H1 (cell line): ENCODE results near the gene CYP39A1. TPM values are rescaled to one million over a fixed set of nuclear protein-coding genes. Genes with fewer than 3 reads are reported as not detected.

Experiments
- CTCF ChIA-PET: fragments of 300-600 bp; sonication (Branson Sonifier 250); formaldehyde crosslinking; loops from one replicate; lab custom pipeline; 2021; ENCODE audit not compliant: partially characterized antibody; lab: Charles Lee
- POLR2A ChIA-PET: fragments of 300-600 bp; sonication (Branson Sonifier 250); formaldehyde crosslinking; loops from one replicate; lab custom pipeline; 2021; ENCODE audit warnings: inconsistent platforms; ENCODE audit not compliant: partially characterized antibody; lab: Charles Lee
- DNase-seq, 2 experiments: peaks; one replicate each; pipeline versions ENCODE4 v3.0.0 to v3.0.0-alpha.2; 2010 to 2022; ENCODE audit warnings: low spot score in 2 of 2, low read depth in 1 of 2, mixed read lengths in 1 of 2
- FAIRE-seq: peaks from 2 replicates; lab custom pipeline; 2011; peaks lifted over from hg19 to GRCh38; lab: Jason Lieb, UNC
- H2AFZ ChIP-seq: 2 replicates; pipeline ENCODE4 v1.8.1; 2012; ENCODE audit warnings: low read length, inconsistent platforms
- H2AK5ac ChIP-seq: 2 replicates; pipeline ENCODE4 v1.6.1; 2013; ENCODE audit warnings: low read depth, low read length
- H2BK120ac ChIP-seq: replicated peaks from 2 replicates; pipeline ENCODE3; 2013; ENCODE audit warnings: low read depth, low read length, inconsistent platforms
- H2BK12ac ChIP-seq: 2 replicates; pipeline ENCODE4 v1.6.1; 2013; ENCODE audit warnings: low read depth, low read length
- H2BK15ac ChIP-seq: 2 replicates; pipeline ENCODE4 v1.6.1; 2013; ENCODE audit warnings: low read length
- H2BK20ac ChIP-seq: 2 replicates; pipeline ENCODE4 v1.6.1; 2013; ENCODE audit warnings: low read length
- H2BK5ac ChIP-seq: 2 replicates; pipeline ENCODE4 v1.6.1; 2013; ENCODE audit warnings: low read depth, low read length
- H3K14ac ChIP-seq: 2 replicates; pipeline ENCODE4 v1.6.1; 2013; ENCODE audit warnings: inconsistent platforms; ENCODE audit not compliant: insufficient read length
- H3K18ac ChIP-seq: 2 replicates; pipeline ENCODE4 v1.6.1; 2013; ENCODE audit warnings: low read length; ENCODE audit errors: extremely low read depth
- H3K23ac ChIP-seq: 2 replicates; pipeline ENCODE4 v1.6.1; 2013; ENCODE audit warnings: inconsistent platforms; ENCODE audit not compliant: insufficient read length
- H3K23me2 ChIP-seq: 2 replicates; pipeline ENCODE4 v1.6.1; 2013; ENCODE audit warnings: low read depth, low read length
- H3K27ac ChIP-seq: 2 replicates; pipeline ENCODE4 v1.6.1; 2011; ENCODE audit warnings: low read depth, low read length, inconsistent platforms
- H3K27me3 ChIP-seq, 4 experiments: replicated peaks in 1 of 4; 1 replicate in 1 of 4; 2 replicates in 3 of 4; pipeline versions ENCODE4 v1.6.1 to v1.8.1; 2011 to 2013; ENCODE audit warnings: low read length in 3 of 4, mild to moderate bottlenecking in 3 of 4, inconsistent platforms in 2 of 4, mixed read lengths in 2 of 4, moderate library complexity in 1 of 4; ENCODE audit not compliant: control insufficient read depth in 3 of 4, insufficient read depth in 3 of 4; ENCODE audit errors: extremely low read depth in 1 of 4
- H3K36me3 ChIP-seq, 4 experiments: 2 replicates each; pipeline versions ENCODE4 v1.6.1 to v1.8.1; 2011 to 2013; ENCODE audit warnings: mild to moderate bottlenecking in 4 of 4, low read length in 3 of 4, moderate library complexity in 2 of 4, control low read depth in 1 of 4, inconsistent platforms in 1 of 4; ENCODE audit not compliant: insufficient read depth in 4 of 4, control insufficient read depth in 2 of 4
- H3K4ac ChIP-seq: replicated peaks from 2 replicates; pipeline ENCODE3; 2013; ENCODE audit warnings: low read length, low read depth, mixed read lengths, inconsistent platforms; ENCODE audit not compliant: insufficient read length
- H3K4me1 ChIP-seq, 4 experiments: replicated peaks in 1 of 4; 1 replicate in 1 of 4; 2 replicates in 3 of 4; pipeline versions ENCODE4 v1.6.1 to v1.8.1; 2011 to 2013; ENCODE audit warnings: low read length in 3 of 4, inconsistent platforms in 2 of 4, mixed read lengths in 1 of 4; ENCODE audit not compliant: insufficient read depth in 4 of 4, control insufficient read depth in 3 of 4
- H3K4me2 ChIP-seq, 2 experiments: 2 replicates each; pipeline versions ENCODE4 v1.6.1 to v1.8.1; 2011 to 2013; ENCODE audit warnings: low read depth in 2 of 2, low read length in 2 of 2, control low read depth in 1 of 2, inconsistent platforms in 1 of 2, mild to moderate bottlenecking in 1 of 2; ENCODE audit not compliant: insufficient read depth in 1 of 2
- H3K4me3 ChIP-seq, 4 experiments: fragments of 200-600, 300-600 bp in 1 of 4; sonication (generic), shearing (Covaris generic), sonication (Bioruptor Twin) in 1 of 4; 2 replicates each; pipeline versions ENCODE4 v1.5.1 to v1.8.1; 2011 to 2016; ENCODE audit warnings: low read length in 4 of 4, low read depth in 3 of 4, control low read depth in 2 of 4, inconsistent platforms in 2 of 4, mild to moderate bottlenecking in 2 of 4, mixed read lengths in 1 of 4, moderate library complexity in 1 of 4; ENCODE audit not compliant: insufficient read depth in 2 of 4; ENCODE audit errors: extremely low read depth in 1 of 4
- H3K56ac ChIP-seq: replicated peaks from 2 replicates; pipeline ENCODE3; 2013; ENCODE audit warnings: low read depth, mild to moderate bottlenecking, mixed read lengths, low read length, inconsistent platforms; ENCODE audit not compliant: insufficient read length
- H3K79me1 ChIP-seq: 2 replicates; pipeline ENCODE4 v1.6.1; 2013; ENCODE audit warnings: low read depth, low read length, control low read depth
- H3K79me2 ChIP-seq, 2 experiments: 2 replicates each; pipeline versions ENCODE4 v1.6.1 to v1.8.1; 2012 to 2013; ENCODE audit warnings: low read length in 2 of 2, mild to moderate bottlenecking in 2 of 2, inconsistent platforms in 1 of 2; ENCODE audit not compliant: insufficient read depth in 2 of 2, control insufficient read depth in 1 of 2
- H3K9ac ChIP-seq, 4 experiments: replicated peaks in 1 of 4; 1 replicate in 1 of 4; 2 replicates in 3 of 4; pipeline versions ENCODE4 v1.6.1 to v1.8.1; 2011 to 2013; ENCODE audit warnings: low read depth in 3 of 4, low read length in 3 of 4, control low read depth in 2 of 4, mild to moderate bottlenecking in 2 of 4, moderate library complexity in 2 of 4, inconsistent platforms in 1 of 4; ENCODE audit errors: extremely low read depth in 1 of 4
- H3K9me3 ChIP-seq, 2 experiments: 2 replicates each; pipeline versions ENCODE4 v1.6.1 to v1.8.1; 2012 to 2013; ENCODE audit warnings: mild to moderate bottlenecking in 2 of 2, moderate library complexity in 2 of 2, control low read depth in 1 of 2, inconsistent platforms in 1 of 2, low read depth in 1 of 2, low read length in 1 of 2, mixed read lengths in 1 of 2; ENCODE audit not compliant: insufficient read depth in 2 of 2
- H4K20me1 ChIP-seq, 2 experiments: replicated peaks in 1 of 2; 2 replicates each; pipeline versions ENCODE3 to v1.8.1; 2011 to 2013; ENCODE audit warnings: inconsistent platforms in 2 of 2, low read length in 2 of 2, mild to moderate bottlenecking in 1 of 2; ENCODE audit not compliant: insufficient read depth in 2 of 2, control insufficient read depth in 1 of 2
- H4K5ac ChIP-seq: 2 replicates; pipeline ENCODE4 v1.6.1; 2013; ENCODE audit warnings: low read length, low read depth, mixed read lengths, inconsistent platforms; ENCODE audit not compliant: insufficient read length
- H4K8ac ChIP-seq: 2 replicates; pipeline ENCODE4 v1.8.0; 2013; ENCODE audit warnings: mild to moderate bottlenecking, moderate library complexity, low read length, inconsistent platforms; ENCODE audit not compliant: insufficient read depth; ENCODE audit errors: extremely low read depth
- H4K91ac ChIP-seq: replicated peaks from 2 replicates; pipeline ENCODE3; 2013; ENCODE audit warnings: low read length, mixed read lengths, inconsistent platforms; ENCODE audit not compliant: insufficient read length
- CTBP2 ChIP-seq: IDR thresholded peaks from 2 replicates; pipeline ENCODE4 v1.7.0; 2011; ENCODE audit warnings: borderline replicate concordance, mild to moderate bottlenecking, moderate library complexity, mixed read lengths, low read length; ENCODE audit not compliant: insufficient read depth, insufficient read length
- WGBS, 2 experiments: shearing (Covaris generic) in 1 of 2; methylation state at CpG; one replicate each; pipeline versions ENCODE4 v1.1.6 to v1.1.7; 2013 to 2015; ENCODE audit warnings: low lambda C conversion rate in 2 of 2, mixed read lengths in 2 of 2, inconsistent platforms in 1 of 2, low coverage in 1 of 2, missing lambda C conversion rate in 1 of 2; ENCODE audit not compliant: insufficient replicate concordance in 2 of 2, insufficient coverage in 1 of 2, insufficient read length in 1 of 2; ENCODE audit errors: extremely low coverage in 1 of 2, missing lambda C conversion rate in 1 of 2; 5-methylcytosine and 5-hydroxymethylcytosine counted together
- polyA plus RNA-seq, 7 experiments: library from polyadenylated mRNA; depleted of rRNA in 3 of 7; stranded (reverse) in 5 of 7; unstranded in 2 of 7; fragments of >200 nt in 5 of 7; fragments of 200-250 nt in 2 of 7; gene quantifications; 1 replicate in 5 of 7; 2 replicates in 1 of 7; 4 replicates in 1 of 7; pipeline versions ENCODE4 v1.2.1 to v1.2.3, GENCODE V29; 2011 to 2013; ENCODE audit warnings: missing spikeins in 2 of 7, mixed read lengths in 2 of 7
- total RNA-seq: library from RNA; stranded (reverse); fragmentation: NEBNext Ultra II Directional; extraction: Animal tissue kit (Norgen Biotek cat#: 25700); gene quantifications from 2 replicates; pipeline ENCODE4 v1.2.1, GENCODE V29; 2021

Gene CYP39A1
- total and polyA plus RNA-seq, 2 of the 8 experiments (the other 6 are each of a cell fraction or from before 2014, with no cell fraction given): 0.71 to 2.4 TPM

DNA sequence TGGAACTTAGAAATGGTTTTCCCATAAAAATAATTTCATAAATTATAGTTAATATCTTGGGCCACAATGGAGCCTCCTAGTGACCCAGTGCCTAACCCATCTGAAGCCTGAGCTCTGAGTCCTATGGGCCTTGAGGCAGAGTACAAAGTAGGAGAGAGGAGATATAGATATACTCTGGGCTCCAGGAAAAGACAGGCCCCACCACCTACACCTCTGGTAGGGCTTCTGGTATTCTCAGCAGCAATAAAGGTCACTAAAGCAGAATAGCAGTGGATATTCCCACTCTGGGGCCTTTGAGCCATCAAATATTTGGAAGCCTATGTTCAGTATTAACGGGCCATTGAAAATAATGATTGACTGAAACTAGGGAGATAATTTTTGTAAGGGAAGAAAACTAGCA is 24.1 kb downstream of the CYP39A1 start:
- no peak overlapping the region for H2BK120ac ChIP-seq
- H3K4ac ChIP-seq: no peak overlapping the region
- 88% methylated on average over 1 of the region's 1 CpG; no CpG with 5 or more reads in 1 of the 2 experiments for WGBS, 2 experiments
- no peak overlapping the region for H2BK12ac ChIP-seq
- H2AK5ac ChIP-seq: no peak overlapping the region
- no peak overlapping the region for H3K9ac ChIP-seq
- H4K20me1 ChIP-seq: no peaks in the 10 kb centered on the region
- FAIRE-seq (no peak), DNase-seq (no peak)
- H3K4me3 ChIP-seq: no peak overlapping the region
- H3K18ac ChIP-seq: no peak overlapping the region
- H3K36me3 ChIP-seq: no peaks in the 10 kb centered on the region
- H3K9me3 ChIP-seq: no peaks in the 10 kb centered on the region
- CTCF ChIA-PET: interaction anchor here (0.7 kb wide), 1 partner anchor 258 kb away, joined by 3 read pairs; no protein-coding TSS in a partner anchor
- H3K79me1 ChIP-seq: no peaks in the 10 kb centered on the region
- H3K4me2 ChIP-seq: no peak overlapping the region
- H3K56ac ChIP-seq: no peak overlapping the region
- POLR2A ChIA-PET: no interaction called here
- no peaks in the 10 kb centered on the region for H3K27me3 ChIP-seq
- H2BK20ac ChIP-seq: no peak overlapping the region
- no peak overlapping the region for H3K23ac ChIP-seq
- no peak overlapping the region for H2BK5ac ChIP-seq
- no peaks in the 10 kb centered on the region for H3K79me2 ChIP-seq
- H3K14ac ChIP-seq: no peak overlapping the region
- H2BK15ac ChIP-seq: no peak overlapping the region
- no peak overlapping the region for H2AFZ ChIP-seq
- H3K4me1 ChIP-seq: no peaks in the 10 kb centered on the region
- no peak overlapping the region for H4K8ac ChIP-seq
- H3K27ac ChIP-seq: no peak overlapping the region
- H4K91ac ChIP-seq: no peak overlapping the region
- H4K5ac ChIP-seq: no peak overlapping the region
- H3K23me2 ChIP-seq: no peaks in the 10 kb centered on the region
- no peak for TF ChIP-seq CTBP2
